Measurements from ENCODE around the gene ZNF585A. TPM values are rescaled to one million over a fixed set of nuclear protein-coding genes. Genes with fewer than 3 reads are reported as not detected.
"Not testable (repeated sequence)": the region's sequence is repeated elsewhere in the genome, so short reads cannot be mapped to it uniquely, and the experiment has no call there.

The ZNF585A gene
- total and polyA plus RNA-seq, 2 experiments from 2014 or later, result 15.2 to 18.1 TPM

DNA sequence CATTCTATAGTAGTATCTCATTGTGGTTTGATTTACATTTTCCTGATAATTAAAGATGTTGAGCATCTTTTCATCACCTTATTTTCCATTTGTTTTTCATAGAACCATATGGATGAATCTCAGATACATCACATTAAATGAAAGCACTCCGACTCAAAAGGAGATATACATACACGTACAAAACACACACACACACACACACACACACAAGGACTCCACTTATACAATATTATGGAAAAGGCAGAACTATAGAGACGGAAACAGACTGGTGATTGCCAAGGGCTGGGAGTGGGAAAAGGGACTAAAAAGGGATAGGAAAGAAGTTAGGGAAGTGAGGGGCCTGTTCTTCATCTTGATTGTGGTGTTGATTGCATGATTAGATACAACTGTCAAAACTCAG lies 24.3 kb downstream of the ZNF585A start:
- no peak for DNase-seq (ENCODE audit: low read depth in 1 of 2, low spot score in 1 of 2)
- peaks cover 6% of the 10 kb centered on the region for H3K9me3 ChIP-seq (ENCODE audit: low read depth)
- H3K27me3 ChIP-seq, result no peaks in the 10 kb centered on the region
- H3K27ac ChIP-seq, result no peak overlapping the region
- H3K4me1 ChIP-seq (ENCODE audit: low read depth), result no peaks in the 10 kb centered on the region
- peaks cover 11% of the 10 kb centered on the region for H3K36me3 ChIP-seq
- TF ChIP-seq, protein P1, sequence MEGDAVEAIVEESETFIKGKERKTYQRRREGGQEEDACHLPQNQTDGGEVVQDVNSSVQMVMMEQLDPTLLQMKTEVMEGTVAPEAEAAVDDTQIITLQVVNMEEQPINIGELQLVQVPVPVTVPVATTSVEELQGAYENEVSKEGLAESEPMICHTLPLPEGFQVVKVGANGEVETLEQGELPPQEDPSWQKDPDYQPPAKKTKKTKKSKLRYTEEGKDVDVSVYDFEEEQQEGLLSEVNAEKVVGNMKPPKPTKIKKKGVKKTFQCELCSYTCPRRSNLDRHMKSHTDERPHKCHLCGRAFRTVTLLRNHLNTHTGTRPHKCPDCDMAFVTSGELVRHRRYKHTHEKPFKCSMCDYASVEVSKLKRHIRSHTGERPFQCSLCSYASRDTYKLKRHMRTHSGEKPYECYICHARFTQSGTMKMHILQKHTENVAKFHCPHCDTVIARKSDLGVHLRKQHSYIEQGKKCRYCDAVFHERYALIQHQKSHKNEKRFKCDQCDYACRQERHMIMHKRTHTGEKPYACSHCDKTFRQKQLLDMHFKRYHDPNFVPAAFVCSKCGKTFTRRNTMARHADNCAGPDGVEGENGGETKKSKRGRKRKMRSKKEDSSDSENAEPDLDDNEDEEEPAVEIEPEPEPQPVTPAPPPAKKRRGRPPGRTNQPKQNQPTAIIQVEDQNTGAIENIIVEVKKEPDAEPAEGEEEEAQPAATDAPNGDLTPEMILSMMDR (IDR thresholded peaks at IDR 0.05; ENCODE audit: low read depth, low read length), result no peak
- no peak overlapping the region for H3K4me3 ChIP-seq

DNA sequence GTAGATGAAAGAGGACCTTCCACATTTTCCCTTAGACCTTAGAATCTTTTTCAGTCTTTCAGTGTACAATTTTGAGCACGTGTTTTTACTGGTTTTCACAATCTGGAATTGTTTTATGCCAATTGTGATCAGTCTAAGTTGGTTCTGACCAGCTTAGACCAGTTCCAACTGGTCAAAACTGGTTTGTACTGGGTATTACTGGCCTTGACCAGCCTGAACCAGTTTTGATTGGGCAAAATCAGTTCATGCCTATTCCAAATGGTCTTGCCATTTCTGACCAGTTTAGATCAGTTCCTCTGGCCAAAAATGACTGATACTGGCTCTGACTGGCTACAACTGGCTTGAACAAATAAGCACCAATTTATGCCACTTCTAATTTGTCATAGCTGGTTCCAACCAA lies 36.4 kb downstream of the ZNF585A start:
- H3K4me3 ChIP-seq, result no peak overlapping the region
- TF ChIP-seq, protein P1 (IDR thresholded peaks at IDR 0.05; ENCODE audit: low read depth, low read length), result no peak
- H3K9me3 ChIP-seq (ENCODE audit: low read depth), result peaks cover 1% of the 10 kb centered on the region
- no peaks in the 10 kb centered on the region for H3K4me1 ChIP-seq (ENCODE audit: low read depth)
- H3K36me3 ChIP-seq, result no peaks in the 10 kb centered on the region
- H3K27me3 ChIP-seq, result no peaks in the 10 kb centered on the region
- DNase-seq (ENCODE audit: low read depth in 1 of 2, low spot score in 1 of 2), result no peak
- H3K27ac ChIP-seq, result no peak overlapping the region

DNA sequence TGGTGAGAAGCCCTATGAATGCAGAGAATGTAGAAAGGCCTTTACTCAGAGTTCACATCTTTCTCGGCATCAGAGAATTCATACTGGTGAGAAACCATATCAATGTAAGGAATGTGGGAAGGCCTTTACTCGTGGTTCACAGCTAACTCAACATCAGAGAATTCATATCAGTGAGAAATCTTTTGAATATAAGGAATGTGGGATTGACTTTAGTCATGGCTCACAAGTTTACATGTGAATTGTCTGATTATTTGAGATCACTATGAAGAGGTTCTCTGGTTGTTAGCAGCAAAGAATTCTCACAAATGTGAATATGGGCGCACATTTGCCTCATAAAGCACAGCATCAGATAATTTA lies 43.7 kb downstream of the ZNF585A start:
- H3K4me3 ChIP-seq, result no peak overlapping the region
- H3K27ac ChIP-seq, result no peak overlapping the region
- TF ChIP-seq, protein P1 (IDR thresholded peaks at IDR 0.05; ENCODE audit: low read depth, low read length), result no peak
- H3K36me3 ChIP-seq, result peaks cover 20% of the 10 kb centered on the region
- peaks cover 16% of the 10 kb centered on the region for H3K9me3 ChIP-seq (ENCODE audit: low read depth)
- no peaks in the 10 kb centered on the region for H3K4me1 ChIP-seq (ENCODE audit: low read depth)
- no peaks in the 10 kb centered on the region for H3K27me3 ChIP-seq
- DNase-seq (ENCODE audit: low read depth in 1 of 2, low spot score in 1 of 2), result no peak

DNA sequence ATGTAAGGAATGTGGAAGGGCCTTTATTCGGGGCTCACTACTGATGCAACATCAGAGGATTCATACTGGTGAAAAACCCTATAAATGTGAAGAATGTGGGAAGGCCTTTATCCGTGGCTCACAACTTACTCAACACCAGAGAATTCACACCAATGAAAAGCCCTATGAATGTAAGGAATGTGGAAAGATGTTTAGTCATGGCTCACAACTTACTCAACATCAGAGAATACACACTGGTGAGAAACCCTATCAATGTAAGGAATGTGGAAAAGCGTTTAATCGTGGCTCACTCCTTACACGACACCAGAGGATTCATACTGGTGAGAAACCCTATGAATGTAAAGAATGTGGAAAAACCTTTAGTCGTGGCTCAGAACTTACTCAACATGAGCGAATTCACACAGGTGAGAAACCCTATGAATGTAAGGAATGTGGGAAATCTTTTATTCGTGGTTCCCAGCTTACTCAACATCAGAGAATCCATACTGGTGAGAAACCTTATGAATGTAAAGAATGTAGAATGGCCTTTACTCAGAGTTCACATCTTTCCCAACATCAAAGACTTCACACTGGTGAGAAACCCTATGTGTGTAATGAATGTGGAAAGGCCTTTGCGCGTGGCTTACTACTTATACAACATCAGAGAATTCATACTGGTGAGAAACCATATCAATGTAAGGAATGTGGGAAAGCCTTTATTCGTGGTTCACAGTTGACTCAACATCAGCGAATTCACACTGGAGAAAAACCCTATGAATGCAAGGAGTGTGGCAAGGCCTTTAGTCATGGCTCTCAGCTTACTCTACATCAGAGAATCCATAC lies 44.3 kb downstream of the ZNF585A start:
- DNase-seq (ENCODE audit: low read depth in 1 of 2, low spot score in 1 of 2), result no peak
- peaks cover 18% of the 10 kb centered on the region for H3K9me3 ChIP-seq (ENCODE audit: low read depth)
- H3K27me3 ChIP-seq, result no peaks in the 10 kb centered on the region
- no peak overlapping the region for H3K27ac ChIP-seq
- no peak overlapping the region for H3K4me3 ChIP-seq
- H3K36me3 ChIP-seq, result peaks cover 20% of the 10 kb centered on the region
- TF ChIP-seq, protein P1 (IDR thresholded peaks at IDR 0.05; ENCODE audit: low read depth, low read length), result no peak
- no peaks in the 10 kb centered on the region for H3K4me1 ChIP-seq (ENCODE audit: low read depth)

DNA sequence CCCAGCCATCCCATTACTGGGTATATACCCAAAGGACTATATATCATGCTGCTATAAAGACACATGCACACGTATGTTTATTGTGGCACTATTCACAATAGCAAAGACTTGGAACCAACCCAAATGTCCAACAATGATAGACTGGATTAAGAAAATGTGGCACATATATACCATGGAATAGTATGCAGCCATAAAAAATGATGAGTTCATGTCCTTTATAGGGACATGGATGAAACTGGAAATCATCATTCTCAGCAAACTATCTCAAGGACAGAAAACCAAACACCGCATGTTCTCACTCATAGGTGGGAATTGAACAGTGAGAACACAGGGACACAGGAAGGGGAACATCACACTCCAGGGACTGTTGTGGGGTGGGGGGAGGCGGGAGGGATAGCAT lies 50.4 kb downstream of the ZNF585A start:
- DNase-seq (ENCODE audit: low read depth in 1 of 2, low spot score in 1 of 2); H3K36me3 ChIP-seq; H3K27me3 ChIP-seq; H3K27ac ChIP-seq; H3K4me3 ChIP-seq; H3K4me1 ChIP-seq (ENCODE audit: low read depth): not testable (repeated sequence)
- H3K9me3 ChIP-seq (ENCODE audit: low read depth), result peaks cover 10% of the 10 kb centered on the region

DNA sequence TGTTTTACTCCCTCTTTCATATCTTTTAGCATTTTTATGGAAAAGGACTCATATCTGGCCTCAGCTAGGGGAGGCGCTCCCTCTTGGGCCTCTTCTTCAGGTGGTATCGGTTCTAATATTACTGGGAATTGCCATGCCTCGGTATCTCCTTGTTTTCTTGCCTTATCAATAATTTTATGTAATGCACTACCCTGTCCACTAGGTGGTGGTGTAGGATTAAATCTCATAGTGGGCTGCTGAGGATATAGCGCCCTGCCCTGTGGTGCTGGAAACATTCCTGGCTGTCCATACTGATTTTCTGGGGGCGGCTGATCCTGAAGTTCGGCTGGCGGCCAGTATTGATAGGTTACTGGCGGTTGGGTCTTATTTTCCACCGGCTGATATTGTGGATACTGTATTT lies 58.5 kb downstream of the ZNF585A start:
- no peaks in the 10 kb centered on the region for H3K9me3 ChIP-seq (ENCODE audit: low read depth)

DNA sequence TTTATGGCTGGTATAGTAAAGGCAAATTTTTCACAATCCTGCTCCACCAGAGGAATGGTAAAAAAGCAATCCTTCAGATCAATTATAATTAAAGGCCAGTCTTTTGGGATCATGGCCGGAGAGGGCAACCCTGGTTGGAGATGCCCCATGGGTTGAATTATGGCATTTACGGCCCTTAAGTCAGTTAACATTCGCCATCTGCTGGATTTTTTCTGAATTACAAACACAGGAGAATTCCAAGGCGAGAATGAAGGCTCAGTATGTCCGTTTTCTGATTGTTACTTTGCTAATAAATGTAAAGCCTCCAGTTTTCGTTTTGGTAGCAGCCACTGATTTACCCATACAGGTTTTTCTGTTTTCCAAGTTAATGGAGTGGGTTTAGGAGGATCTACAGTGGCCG lies 60.7 kb downstream of the ZNF585A start:
- not testable (repeated sequence) for DNase-seq (ENCODE audit: low read depth in 1 of 2, low spot score in 1 of 2); H3K4me1 ChIP-seq (ENCODE audit: low read depth); H3K9me3 ChIP-seq (ENCODE audit: low read depth); H3K27ac ChIP-seq; H3K4me3 ChIP-seq; H3K27me3 ChIP-seq; H3K36me3 ChIP-seq

More for the DNA sequence above, 58.5 kb downstream of the ZNF585A start:
- no peaks in the 10 kb centered on the region for H3K27me3 ChIP-seq
- DNase-seq (ENCODE audit: low read depth in 1 of 2, low spot score in 1 of 2), result no peak
- no peaks in the 10 kb centered on the region for H3K4me1 ChIP-seq (ENCODE audit: low read depth)
- H3K4me3 ChIP-seq, result no peak overlapping the region
- H3K36me3 ChIP-seq, result no peaks in the 10 kb centered on the region
- H3K27ac ChIP-seq, result no peak overlapping the region
- TF ChIP-seq, protein P1 (IDR thresholded peaks at IDR 0.05; ENCODE audit: low read depth, low read length), result no peak

DNA sequence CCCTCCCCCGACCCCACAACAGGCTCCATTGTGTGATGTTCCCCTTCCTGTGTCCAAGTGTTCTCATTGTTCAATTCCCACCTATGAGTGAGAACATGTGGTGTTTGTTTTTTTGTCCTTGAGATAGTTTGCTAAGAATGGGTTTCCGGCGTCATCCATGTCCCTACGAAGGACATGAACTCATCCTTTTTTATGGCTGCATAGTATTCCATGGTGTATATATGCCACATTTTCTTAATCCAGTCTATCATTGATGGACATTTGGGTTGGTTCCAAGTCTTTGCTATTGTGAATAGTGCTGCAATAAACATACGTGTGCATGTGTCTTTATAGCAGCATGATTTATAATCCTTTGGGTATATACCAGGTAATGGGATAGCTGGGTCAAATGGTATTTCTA lies 68.4 kb downstream of the ZNF585A start:
- not testable (repeated sequence) for H3K36me3 ChIP-seq

More for the DNA sequence above, 68.4 kb downstream of the ZNF585A start:
- DNase-seq (ENCODE audit: low read depth in 1 of 2, low spot score in 1 of 2); H3K27me3 ChIP-seq; H3K27ac ChIP-seq; H3K4me1 ChIP-seq (ENCODE audit: low read depth); H3K4me3 ChIP-seq; H3K9me3 ChIP-seq (ENCODE audit: low read depth): not testable (repeated sequence)
